Glutamatergic neuron (in vitro differentiated cells): Measurements from ENCODE around the gene ANKRD2. TPM values are rescaled to one million over a fixed set of nuclear protein-coding genes. Genes with fewer than 3 reads are reported as not detected.
A peak's percentile ranks its signal among the peaks of the same experiment; 100 is the strongest.

Experiments
- DNase-seq: peaks from one replicate; pipeline ENCODE4 v3.0.0; 2022
- H3K27ac Mint-ChIP-seq: one replicate; pipeline ENCODE4 v1.8.0; 2020; ENCODE audit warnings: mild to moderate bottlenecking, mixed read lengths, inconsistent platforms; ENCODE audit not compliant: unreplicated experiment
- H3K27me3 Mint-ChIP-seq: one replicate; pipeline ENCODE4 v1.8.0; 2020; ENCODE audit warnings: mild to moderate bottlenecking, moderate library complexity, mixed read lengths, inconsistent platforms; ENCODE audit not compliant: unreplicated experiment
- H3K36me3 Mint-ChIP-seq: one replicate; pipeline ENCODE4 v1.8.0; 2020; ENCODE audit warnings: mild to moderate bottlenecking, mixed read lengths, inconsistent platforms; ENCODE audit not compliant: unreplicated experiment
- H3K4me1 Mint-ChIP-seq: one replicate; pipeline ENCODE4 v1.8.0; 2020; ENCODE audit warnings: mild to moderate bottlenecking, low read depth, mixed read lengths, inconsistent platforms; ENCODE audit not compliant: unreplicated experiment
- H3K4me3 Mint-ChIP-seq: one replicate; pipeline ENCODE4 v1.8.0; 2020; ENCODE audit warnings: mild to moderate bottlenecking, mixed read lengths, inconsistent platforms; ENCODE audit not compliant: unreplicated experiment
- H3K9me3 Mint-ChIP-seq: one replicate; pipeline ENCODE4 v1.8.0; 2020; ENCODE audit warnings: mild to moderate bottlenecking, moderate library complexity, mixed read lengths, inconsistent platforms; ENCODE audit not compliant: unreplicated experiment
- CTCF ChIP-seq: fragments of 200-600 bp; sonication (generic); IDR thresholded peaks from one replicate; pipeline ENCODE4 v1.5.0; 2021; ENCODE audit not compliant: partially characterized antibody, unreplicated experiment
- total RNA-seq: library from RNA; stranded (reverse); fragmentation: NEBNext Ultra II Directional; extraction: Animal tissue kit (Norgen Biotek cat#: 25700); gene quantifications from one replicate; pipeline ENCODE4 v1.2.1, GENCODE V29; 2021; ENCODE audit not compliant: unreplicated experiment

The ANKRD2 gene
- total RNA-seq, 1 donor from 2014 or later, result not detected

- Mint-ChIP-seq H3K4me3 (no peak overlapping the region), H3K9me3 (peaks cover 4% of the 10 kb centered on the region), H3K36me3 (peaks cover 3% of the 10 kb centered on the region), H3K4me1 (peaks cover 4% of the 10 kb centered on the region), H3K27ac (no peak overlapping the region), H3K27me3 (peaks cover 4% of the 10 kb centered on the region)
- peak; percentile 46 for TF ChIP-seq CTCF
- DNase-seq, result peak; percentile 49
Measured at GRCh38 chr10:97534746-97535367, 37.7 kb upstream of the ANKRD2 start.

GRCh38 chr10:97537186-97537869 lies 35.3 kb upstream of the ANKRD2 start:
- peaks cover 2% of the 10 kb centered on the region for H3K9me3 Mint-ChIP-seq

GRCh38 chr10:97538411-97538810 lies 34.2 kb upstream of the ANKRD2 start:
- peaks cover 8% of the 10 kb centered on the region for H3K27me3 Mint-ChIP-seq
- no peak for DNase-seq
- H3K4me1 Mint-ChIP-seq, result peaks cover 9% of the 10 kb centered on the region
- peaks cover 8% of the 10 kb centered on the region for H3K9me3 Mint-ChIP-seq
- H3K27ac Mint-ChIP-seq, result no peak overlapping the region
- no peak for TF ChIP-seq CTCF
- H3K36me3 Mint-ChIP-seq, result no peaks in the 10 kb centered on the region
- no peak overlapping the region for H3K4me3 Mint-ChIP-seq

More at GRCh38 chr10:97537186-97537869, 35.3 kb upstream of the ANKRD2 start:
- peaks cover 2% of the 10 kb centered on the region for H3K27me3 Mint-ChIP-seq
- peaks cover 5% of the 10 kb centered on the region for H3K4me1 Mint-ChIP-seq
- TF ChIP-seq CTCF, result no peak
- no peak overlapping the region for H3K27ac Mint-ChIP-seq
- no peak overlapping the region for H3K4me3 Mint-ChIP-seq
- no peak for DNase-seq
- no peaks in the 10 kb centered on the region for H3K36me3 Mint-ChIP-seq

- H3K27ac Mint-ChIP-seq, result no peak overlapping the region
- peaks cover 13% of the 10 kb centered on the region for H3K4me1 Mint-ChIP-seq
- no peak for TF ChIP-seq CTCF
- peaks cover 9% of the 10 kb centered on the region for H3K27me3 Mint-ChIP-seq
- H3K4me3 Mint-ChIP-seq, result no peak overlapping the region
- DNase-seq, result no peak
- peaks cover 12% of the 10 kb centered on the region for H3K9me3 Mint-ChIP-seq
- H3K36me3 Mint-ChIP-seq, result no peaks in the 10 kb centered on the region
Measured at GRCh38 chr10:97538839-97539238, 33.7 kb upstream of the ANKRD2 start.
